ENCODE measurements around the gene MEX3A.

DNA sequence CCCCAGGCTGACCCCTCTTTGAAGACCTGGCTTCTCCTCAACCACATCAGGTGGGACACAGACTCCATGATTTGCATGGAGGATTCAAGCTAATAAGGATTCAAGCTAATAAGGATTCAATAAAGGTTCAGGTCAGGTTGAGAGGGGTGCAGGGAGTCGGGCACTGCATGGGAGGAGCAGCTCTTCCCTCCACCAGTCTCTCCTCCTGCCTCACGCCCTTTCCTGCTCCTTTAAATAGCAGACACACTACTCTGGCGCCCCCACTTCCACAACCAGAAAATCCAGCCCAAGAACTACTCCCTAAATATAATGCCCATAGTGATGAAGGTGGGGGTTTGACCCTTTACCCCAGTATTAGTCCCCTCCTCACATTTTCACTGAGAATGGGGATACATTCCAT is 7.1 kb downstream of the MEX3A start:
- no peak for TF ChIP-seq POLR2A (IDR thresholded peaks at IDR 0.05)
- TF ChIP-seq, protein P1, sequence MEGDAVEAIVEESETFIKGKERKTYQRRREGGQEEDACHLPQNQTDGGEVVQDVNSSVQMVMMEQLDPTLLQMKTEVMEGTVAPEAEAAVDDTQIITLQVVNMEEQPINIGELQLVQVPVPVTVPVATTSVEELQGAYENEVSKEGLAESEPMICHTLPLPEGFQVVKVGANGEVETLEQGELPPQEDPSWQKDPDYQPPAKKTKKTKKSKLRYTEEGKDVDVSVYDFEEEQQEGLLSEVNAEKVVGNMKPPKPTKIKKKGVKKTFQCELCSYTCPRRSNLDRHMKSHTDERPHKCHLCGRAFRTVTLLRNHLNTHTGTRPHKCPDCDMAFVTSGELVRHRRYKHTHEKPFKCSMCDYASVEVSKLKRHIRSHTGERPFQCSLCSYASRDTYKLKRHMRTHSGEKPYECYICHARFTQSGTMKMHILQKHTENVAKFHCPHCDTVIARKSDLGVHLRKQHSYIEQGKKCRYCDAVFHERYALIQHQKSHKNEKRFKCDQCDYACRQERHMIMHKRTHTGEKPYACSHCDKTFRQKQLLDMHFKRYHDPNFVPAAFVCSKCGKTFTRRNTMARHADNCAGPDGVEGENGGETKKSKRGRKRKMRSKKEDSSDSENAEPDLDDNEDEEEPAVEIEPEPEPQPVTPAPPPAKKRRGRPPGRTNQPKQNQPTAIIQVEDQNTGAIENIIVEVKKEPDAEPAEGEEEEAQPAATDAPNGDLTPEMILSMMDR (IDR thresholded peaks at IDR 0.05), result no peak

All from prostate gland (tissue), 2 donors.